ENCODE data around the gene SGK2.
"Not testable (repeated sequence)": the region's sequence is repeated elsewhere in the genome, so short reads cannot be mapped to it uniquely, and the experiment has no call there.

The SGK2 gene

DNA sequence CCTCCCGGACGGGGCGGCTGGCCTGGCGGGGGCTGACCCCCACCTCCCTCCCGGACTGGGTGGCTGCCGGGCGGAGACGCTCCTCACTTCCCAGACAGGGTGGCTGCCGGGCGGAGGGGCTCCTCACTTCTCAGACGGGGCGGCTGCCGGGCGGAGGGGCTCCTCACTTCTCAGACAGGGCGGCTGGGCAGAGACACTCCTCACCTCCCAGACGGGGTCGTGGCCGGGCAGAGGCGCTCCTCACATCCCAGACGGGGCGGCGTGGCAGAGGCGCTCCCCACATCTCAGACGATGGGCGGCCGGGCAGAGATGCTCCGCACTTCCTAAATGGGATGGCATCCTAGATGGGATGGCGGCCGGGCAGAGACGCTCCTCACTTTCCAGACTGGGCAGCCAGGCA, 48.5 kb downstream of the SGK2 start:
- ATAC-seq = not testable (repeated sequence)

DNA sequence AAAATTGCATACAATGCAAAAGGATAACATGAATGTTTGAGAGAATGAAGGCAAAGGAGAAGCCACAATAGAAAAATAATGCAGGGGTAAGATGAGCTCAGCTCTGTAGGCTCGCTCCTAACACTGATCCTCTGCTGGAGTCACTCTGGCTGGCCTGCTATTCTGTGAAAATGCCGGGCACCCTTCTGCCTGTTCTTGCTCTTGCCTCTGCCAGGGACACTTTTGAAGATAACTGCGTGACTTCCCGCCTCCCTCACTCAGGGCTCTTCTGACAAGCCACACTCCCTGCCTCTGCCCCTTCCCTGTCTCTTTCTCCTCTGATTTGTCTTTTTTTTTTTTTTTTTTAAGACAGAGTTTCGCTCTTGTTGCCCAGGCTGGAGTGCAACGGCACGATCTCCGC, 72.8 kb downstream of the SGK2 start:
- no peak for ATAC-seq
